GM18867 (cell line): Measurements from ENCODE around the gene BOLA3.
"Not testable (repeated sequence)": the region's sequence is repeated elsewhere in the genome, so short reads cannot be mapped to it uniquely, and the experiment has no call there.

Source experiments
- ATAC-seq: cut with Tn5 transposase; IDR thresholded peaks from one replicate; pipeline ENCODE4 v1.9.1; 2021; ENCODE audit warnings: mild to moderate bottlenecking, moderate library complexity; ENCODE audit not compliant: unreplicated experiment

BOLA3 gene

DNA sequence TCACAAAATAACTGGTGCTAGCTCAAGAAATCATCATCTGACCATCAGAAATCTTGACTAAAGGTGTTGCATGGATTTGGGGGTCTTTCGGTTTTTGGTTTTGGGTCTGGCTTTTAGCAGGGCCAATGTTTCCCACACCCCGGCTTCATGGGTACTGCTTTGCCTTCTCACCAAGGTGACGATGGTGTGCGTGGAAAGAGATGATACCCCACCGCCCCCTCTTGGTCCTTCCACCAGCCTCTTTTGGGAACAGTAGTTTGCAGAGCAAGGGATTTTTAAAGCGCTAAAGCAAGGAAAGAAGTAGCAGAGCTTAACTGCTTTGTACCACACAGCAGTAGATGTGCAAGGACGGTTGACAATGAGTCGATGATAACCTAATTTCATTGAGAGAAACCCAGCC lies 42.3 kb downstream of the BOLA3 start:
- no peak for ATAC-seq

DNA sequence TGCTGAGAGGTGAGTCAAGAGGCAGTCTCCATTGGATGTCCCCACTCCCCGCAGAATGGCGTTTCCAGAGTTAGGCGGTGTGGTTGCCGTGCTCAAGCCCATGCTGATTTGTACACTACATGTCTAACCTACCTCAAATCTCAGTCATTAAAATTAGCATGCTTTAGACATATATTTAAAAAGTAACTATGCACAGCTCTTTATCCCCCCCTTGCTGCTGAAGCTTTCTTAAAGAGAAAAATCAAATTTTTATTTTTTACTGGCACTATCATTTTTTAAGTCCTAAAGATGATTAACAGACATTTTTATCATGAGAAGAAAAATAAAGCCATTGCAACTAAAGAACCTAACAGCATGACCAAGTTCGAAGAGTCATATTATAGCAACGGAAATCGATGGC lies 42.9 kb downstream of the BOLA3 start:
- ATAC-seq, result no peak

- no peak for ATAC-seq
These were observed 43.9 kb downstream of the BOLA3 start for GRCh38 chr2:74103763-74104162.

- no peak for ATAC-seq
These were observed 45.2 kb downstream of the BOLA3 start for GRCh38 chr2:74102516-74102915.

- no peak for ATAC-seq
These were observed 46.0 kb downstream of the BOLA3 start for GRCh38 chr2:74101574-74102300.

GRCh38 chr2:74100254-74101216 lies 47.2 kb downstream of the BOLA3 start:
- ATAC-seq, result no peak

GRCh38 chr2:74099835-74100234 lies 47.9 kb downstream of the BOLA3 start:
- no peak for ATAC-seq

GRCh38 chr2:74099271-74099670 lies 48.4 kb downstream of the BOLA3 start:
- no peak for ATAC-seq

DNA sequence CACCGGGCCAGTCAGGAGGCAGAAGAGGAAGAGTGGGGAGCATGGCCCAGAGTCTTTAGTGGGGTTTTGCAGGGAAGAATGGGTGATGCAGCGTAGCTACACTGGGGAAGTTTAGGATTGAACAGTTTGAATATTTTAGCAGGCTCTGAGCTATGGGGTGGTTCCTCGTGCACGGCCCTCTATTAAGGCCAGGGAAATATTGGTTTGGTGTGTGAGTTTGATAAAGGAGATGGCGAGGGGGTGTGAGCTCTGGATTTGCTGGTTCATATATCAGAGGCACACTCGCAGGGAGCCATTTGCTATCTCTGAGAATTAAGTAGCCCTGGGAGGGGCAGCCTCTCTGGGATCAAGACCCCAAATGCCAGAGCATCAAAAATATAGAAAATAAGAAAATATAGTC lies 50.1 kb downstream of the BOLA3 start:
- ATAC-seq, result no peak

- no peak for ATAC-seq
These were observed 51.7 kb downstream of the BOLA3 start for GRCh38 chr2:74096052-74096451.

DNA sequence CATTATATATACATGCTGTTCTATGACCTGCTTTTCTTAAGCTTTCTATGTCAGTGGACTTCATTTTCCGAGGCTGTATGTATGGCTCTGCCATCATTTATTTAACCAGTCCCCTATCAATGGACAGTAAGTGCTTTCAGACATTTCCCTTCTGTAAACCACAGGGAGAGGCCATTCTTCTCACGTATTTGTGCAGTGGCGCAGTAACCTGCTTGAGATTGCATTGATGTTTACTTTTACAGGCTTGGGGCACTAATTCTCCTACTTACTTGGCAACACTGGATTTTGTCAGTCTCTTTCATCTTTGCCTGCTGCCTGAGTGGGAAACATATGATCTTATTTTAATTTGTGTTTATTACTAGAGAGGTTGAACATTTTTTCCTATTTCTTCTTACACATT lies 52.1 kb downstream of the BOLA3 start:
- ATAC-seq, result no peak

GRCh38 chr2:74094291-74094690 lies 53.4 kb downstream of the BOLA3 start:
- no peak for ATAC-seq

DNA sequence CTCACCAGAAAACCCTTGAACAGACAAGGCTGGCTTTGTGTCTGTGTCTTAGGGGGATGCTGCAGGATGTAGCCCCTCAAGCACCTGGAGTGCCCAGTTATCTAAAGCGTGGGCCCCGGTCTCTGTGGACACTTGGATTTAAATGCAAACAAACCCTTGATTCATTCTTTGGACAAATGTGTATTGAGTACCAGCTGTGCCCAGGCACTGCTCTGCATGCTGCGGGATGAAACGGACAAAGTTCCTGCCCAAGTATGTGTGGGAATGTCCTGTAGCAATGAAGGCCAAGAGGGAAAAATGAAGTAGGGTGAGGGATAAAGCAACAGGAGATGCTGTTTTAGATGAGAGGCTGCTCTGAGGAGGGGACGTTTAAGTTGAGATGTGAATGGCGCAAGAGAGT lies 53.9 kb downstream of the BOLA3 start:
- no peak for ATAC-seq

DNA sequence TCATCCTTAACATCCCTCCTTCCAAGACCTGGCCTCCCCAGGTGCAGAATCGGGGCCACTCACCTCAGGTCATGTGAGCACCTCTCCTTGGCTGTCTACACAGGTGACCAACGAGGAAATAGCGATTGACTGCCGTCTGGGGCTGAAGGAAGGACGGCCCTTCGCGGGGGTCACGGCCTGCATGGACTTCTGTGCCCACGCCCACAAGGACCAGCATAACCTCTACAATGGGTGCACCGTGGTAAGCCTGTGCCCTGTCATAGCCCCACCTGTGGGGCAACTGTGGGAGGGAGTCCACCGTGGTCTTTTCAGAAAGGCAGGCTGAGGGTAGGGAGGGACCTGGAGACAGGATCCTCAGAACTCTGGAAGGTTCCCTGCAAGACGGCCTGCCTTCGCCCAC lies 54.3 kb downstream of the BOLA3 start:
- ATAC-seq, result no peak

DNA sequence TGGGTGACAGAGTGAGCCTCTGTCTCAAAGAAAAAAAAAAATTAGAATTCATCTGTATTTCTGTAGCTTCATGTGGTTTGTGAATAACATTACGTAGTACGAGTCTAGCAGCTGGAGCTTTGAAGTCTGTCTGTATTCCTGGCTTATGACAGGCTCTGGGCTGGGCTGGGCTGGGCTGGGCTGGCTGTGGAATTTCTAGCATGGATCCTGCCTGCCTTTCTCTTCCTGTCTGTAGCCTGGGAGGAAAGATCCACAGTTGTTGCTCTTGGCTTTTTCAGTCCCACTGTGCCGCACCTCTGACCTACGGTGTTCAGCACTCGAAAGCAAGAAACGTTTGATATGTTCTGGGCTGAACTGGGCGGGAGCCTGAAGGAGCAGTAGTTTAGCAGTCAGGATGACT lies 55.4 kb downstream of the BOLA3 start:
- no peak for ATAC-seq

GRCh38 chr2:74091391-74091790 lies 56.3 kb downstream of the BOLA3 start:
- no peak for ATAC-seq

- no peak for ATAC-seq
These were observed 57.6 kb downstream of the BOLA3 start for GRCh38 chr2:74089816-74090745.

DNA sequence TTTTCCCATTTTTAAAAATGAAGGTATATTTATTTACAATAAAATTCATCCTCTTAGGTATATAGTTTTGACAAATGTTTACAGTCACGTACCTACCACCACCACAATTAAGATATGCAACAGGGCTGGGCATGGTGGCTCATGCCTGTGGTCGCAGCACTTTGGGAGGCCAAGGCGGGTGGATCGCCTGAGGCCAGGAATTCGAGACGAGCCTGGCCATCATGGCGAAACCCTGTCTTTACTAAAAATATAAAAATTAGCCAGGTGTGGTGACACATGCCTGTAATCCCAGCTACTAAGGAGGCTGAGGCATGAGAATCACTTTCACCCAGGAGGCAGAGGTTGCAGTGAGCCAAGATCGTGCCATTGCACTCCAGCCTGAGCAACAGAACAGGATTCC lies 59.0 kb downstream of the BOLA3 start:
- not testable (repeated sequence) for ATAC-seq

DNA sequence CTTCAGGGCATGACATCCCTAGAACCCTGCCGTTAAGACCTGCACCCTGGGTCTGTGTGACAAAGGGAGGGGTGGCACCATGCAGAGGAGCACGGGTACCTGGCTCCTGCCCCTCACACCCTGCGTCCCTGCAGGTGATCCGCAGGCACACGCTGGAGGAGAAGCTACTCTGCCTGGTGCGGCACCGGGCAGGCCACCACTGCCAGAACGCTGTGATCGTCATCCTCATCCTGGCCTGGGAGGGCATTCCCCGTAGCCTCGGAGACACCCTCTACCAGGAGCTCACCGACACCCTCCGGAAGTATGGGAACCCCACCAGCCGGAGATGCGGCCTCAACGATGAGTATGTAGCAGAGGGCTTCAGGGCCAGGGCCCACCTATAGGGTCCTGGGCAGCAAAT lies 60.0 kb downstream of the BOLA3 start:
- ATAC-seq, result no peak

- no peak for ATAC-seq
These were observed 61.7 kb downstream of the BOLA3 start for GRCh38 chr2:74086021-74086420.
